Karpas-422 (cell line): ENCODE data around the gene RAB3IP. TPM values are rescaled to one million over a fixed set of nuclear protein-coding genes. Genes with fewer than 3 reads are reported as not detected.

Source experiments
- DNase-seq: peaks from one replicate; pipeline ENCODE4 v3.0.0-alpha.2; 2015
- H2AFZ ChIP-seq: fragments of 200-600 bp; sonication (generic); 2 replicates; pipeline ENCODE4 v1.6.1; 2014; ENCODE audit warnings: antibody characterized with exemption, low read length, mixed read lengths
- H3K27ac ChIP-seq: fragments of 200-600 bp; sonication (generic); 2 replicates; pipeline ENCODE4 v1.5.1; 2014; ENCODE audit warnings: mild to moderate bottlenecking, low read length, moderate library complexity
- H3K27me3 ChIP-seq: fragments of 200-600 bp; sonication (generic); 2 replicates; pipeline ENCODE4 v1.6.1; 2014; ENCODE audit warnings: low read length, mixed read lengths
- H3K36me3 ChIP-seq: fragments of 200-600 bp; sonication (generic); 2 replicates; pipeline ENCODE4 v1.6.1; 2014; ENCODE audit warnings: low read length, mixed read lengths; ENCODE audit not compliant: insufficient read depth
- H3K4me1 ChIP-seq: fragments of 200-600 bp; sonication (generic); 2 replicates; pipeline ENCODE4 v1.6.1; 2014; ENCODE audit warnings: mild to moderate bottlenecking, low read length, mixed read lengths
- H3K4me2 ChIP-seq: fragments of 200-600 bp; sonication (generic); 2 replicates; pipeline ENCODE4 v1.6.1; 2014; ENCODE audit warnings: low read length, low read depth, mild to moderate bottlenecking; ENCODE audit not compliant: poor library complexity, severe bottlenecking
- H3K4me3 ChIP-seq: fragments of 200-600 bp; sonication (generic); 2 replicates; pipeline ENCODE4 v1.5.1; 2014; ENCODE audit warnings: mild to moderate bottlenecking, antibody characterized with exemption, low read length, mixed read lengths
- H3K79me2 ChIP-seq: fragments of 200-600 bp; sonication (generic); 2 replicates; pipeline ENCODE4 v1.6.1; 2014; ENCODE audit warnings: mild to moderate bottlenecking, low read length, mixed read lengths
- H3K9ac ChIP-seq: fragments of 200-600 bp; sonication (generic); 2 replicates; pipeline ENCODE4 v1.6.0; 2014; ENCODE audit warnings: low read length
- H3K9me2 ChIP-seq: fragments of 200-600 bp; sonication (generic), shearing (Covaris generic); replicated peaks from 2 replicates; pipeline ENCODE4 v1.6.0; 2014; ENCODE audit warnings: mild to moderate bottlenecking, low read length, moderate library complexity; ENCODE audit not compliant: insufficient read depth
- H3K9me3 ChIP-seq: fragments of 300-700, 200-600 bp; sonication (generic); 2 replicates; pipeline ENCODE4 v1.6.1; 2014; ENCODE audit warnings: low read length, mixed read lengths
- H4K20me1 ChIP-seq: fragments of 200-600 bp; sonication (generic); 2 replicates; pipeline ENCODE4 v1.6.1; 2014; ENCODE audit warnings: mild to moderate bottlenecking, antibody characterized with exemption, low read length, low read depth; ENCODE audit not compliant: insufficient read depth
- total RNA-seq: library from RNA; depleted of rRNA; stranded (reverse); fragments of >200 nt; shearing (Covaris generic); gene quantifications from 2 replicates; pipeline ENCODE4 v1.2.3, GENCODE V29; 2014; ENCODE audit warnings: low replicate concordance

RAB3IP gene
- total RNA-seq, 1 experiment from 2014 or later = 25.3 TPM

DNA sequence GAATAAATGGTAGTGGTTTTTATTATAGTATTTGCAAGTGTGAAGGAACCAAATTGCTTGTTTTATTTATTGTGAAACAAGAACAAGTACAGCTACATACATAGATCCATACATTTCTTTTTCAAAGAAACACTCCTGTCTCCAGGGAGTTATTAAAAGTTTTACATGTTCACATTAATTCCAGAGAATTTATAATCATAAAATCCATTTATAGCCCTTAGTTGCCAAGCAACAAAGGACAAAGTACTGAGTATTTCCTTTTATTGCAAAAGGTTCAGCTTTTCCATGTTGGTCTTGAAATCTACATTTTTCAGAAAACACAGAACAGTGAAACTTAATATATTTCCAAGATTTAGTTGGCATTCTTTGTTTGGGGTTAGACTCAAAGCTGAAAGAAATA, 95.9 kb downstream of the RAB3IP start:
- H3K79me2 ChIP-seq = no peaks in the 10 kb centered on the region
- H3K9me2 ChIP-seq = no peaks in the 10 kb centered on the region
- H3K27ac ChIP-seq = no peak overlapping the region
- H4K20me1 ChIP-seq = no peaks in the 10 kb centered on the region
- no peak overlapping the region for H3K4me2 ChIP-seq
- H3K36me3 ChIP-seq = no peaks in the 10 kb centered on the region
- no peak for DNase-seq
- no peak overlapping the region for H3K9ac ChIP-seq
- no peak overlapping the region for H2AFZ ChIP-seq
- H3K4me3 ChIP-seq = no peak overlapping the region
- H3K9me3 ChIP-seq = no peaks in the 10 kb centered on the region
- H3K27me3 ChIP-seq = no peaks in the 10 kb centered on the region
- H3K4me1 ChIP-seq = no peaks in the 10 kb centered on the region

DNA sequence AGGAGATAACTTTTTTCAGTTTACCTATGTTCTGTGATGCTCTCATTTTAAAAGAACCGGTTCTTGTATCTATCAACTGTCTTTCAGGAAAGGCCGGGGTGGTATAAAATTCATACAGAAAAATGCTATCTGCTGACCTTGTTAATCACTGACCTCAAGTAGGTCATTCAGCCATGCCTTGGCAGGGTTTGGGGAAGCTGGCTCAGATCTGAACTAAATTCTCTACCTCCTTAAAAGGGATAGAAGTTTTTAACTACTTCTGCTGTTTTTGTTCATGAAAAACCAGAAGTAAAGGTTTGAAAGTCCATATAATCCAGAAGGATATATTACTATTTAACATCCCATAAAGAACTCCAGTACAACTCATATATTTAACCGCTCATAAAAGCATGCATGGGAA, 96.4 kb downstream of the RAB3IP start:
- Histone ChIP-seq H3K9me2 (no peaks in the 10 kb centered on the region), H3K79me2 (no peaks in the 10 kb centered on the region), H2AFZ (no peak overlapping the region), H3K4me3 (no peak overlapping the region), H3K27me3 (no peaks in the 10 kb centered on the region), H4K20me1 (no peaks in the 10 kb centered on the region), H3K4me2 (no peak overlapping the region), H3K9me3 (no peaks in the 10 kb centered on the region), H3K4me1 (peaks cover under 1% of the 10 kb centered on the region; the same call in 1 of the 2 replicates), H3K9ac (no peak overlapping the region), H3K36me3 (no peaks in the 10 kb centered on the region), H3K27ac (no peak overlapping the region)
- DNase-seq = no peak

DNA sequence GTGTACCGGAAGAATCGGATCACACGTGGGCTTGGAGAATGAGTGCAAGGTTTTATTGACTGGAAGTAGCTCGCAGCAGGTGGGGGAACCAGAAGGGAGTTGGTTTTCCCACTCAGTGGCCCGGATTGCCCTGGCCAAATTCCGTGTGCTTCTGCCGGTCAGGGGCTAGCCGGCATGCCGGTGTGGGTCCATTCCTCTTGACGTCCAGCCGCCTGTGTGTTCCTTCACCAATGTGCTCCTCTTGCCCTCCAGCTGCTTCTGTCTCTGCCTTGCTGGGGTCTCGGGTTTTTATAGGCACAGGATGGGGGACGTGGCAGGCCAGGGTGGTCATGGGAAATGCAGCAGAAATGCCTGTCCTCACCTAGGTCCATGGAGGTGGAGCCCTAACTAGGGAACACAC, 97.4 kb downstream of the RAB3IP start:
- Histone ChIP-seq H3K27ac (no peak overlapping the region), H3K79me2 (no peaks in the 10 kb centered on the region), H3K4me2 (no peak overlapping the region), H3K36me3 (no peaks in the 10 kb centered on the region), H3K4me1 (peaks cover 6% of the 10 kb centered on the region), H3K27me3 (no peaks in the 10 kb centered on the region), H3K9ac (no peak overlapping the region), H4K20me1 (no peaks in the 10 kb centered on the region), H3K4me3 (no peak overlapping the region), H3K9me2 (no peaks in the 10 kb centered on the region), H2AFZ (no peak overlapping the region), H3K9me3 (no peaks in the 10 kb centered on the region)
- DNase-seq = no peak

DNA sequence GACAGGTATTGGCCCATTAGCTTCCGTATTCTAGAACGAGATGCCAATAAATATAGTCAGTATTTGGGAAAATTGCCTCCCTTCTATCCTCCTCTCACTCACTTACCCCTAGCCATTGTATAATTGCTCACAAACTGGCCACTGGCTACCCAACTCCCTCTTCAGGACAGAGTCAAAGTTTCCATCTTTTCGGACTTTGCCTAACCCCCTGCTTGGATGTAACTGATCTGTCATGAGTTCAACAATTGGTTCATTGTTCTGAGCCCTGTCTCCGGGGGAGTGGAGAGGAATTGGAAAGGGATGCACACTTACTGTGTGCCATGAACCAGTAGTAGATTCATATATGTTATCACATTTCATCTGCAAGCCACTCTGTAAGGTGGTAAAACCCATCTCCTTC, 98.5 kb downstream of the RAB3IP start:
- Histone ChIP-seq H3K27ac (no peak overlapping the region), H3K79me2 (no peaks in the 10 kb centered on the region), H4K20me1 (no peaks in the 10 kb centered on the region), H3K4me1 (peaks cover 6% of the 10 kb centered on the region), H3K27me3 (no peaks in the 10 kb centered on the region), H3K4me2 (no peak overlapping the region), H3K9me2 (no peaks in the 10 kb centered on the region), H3K9me3 (no peaks in the 10 kb centered on the region), H3K36me3 (no peaks in the 10 kb centered on the region), H3K9ac (no peak overlapping the region), H3K4me3 (no peak overlapping the region), H2AFZ (no peak overlapping the region)
- no peak for DNase-seq

DNA sequence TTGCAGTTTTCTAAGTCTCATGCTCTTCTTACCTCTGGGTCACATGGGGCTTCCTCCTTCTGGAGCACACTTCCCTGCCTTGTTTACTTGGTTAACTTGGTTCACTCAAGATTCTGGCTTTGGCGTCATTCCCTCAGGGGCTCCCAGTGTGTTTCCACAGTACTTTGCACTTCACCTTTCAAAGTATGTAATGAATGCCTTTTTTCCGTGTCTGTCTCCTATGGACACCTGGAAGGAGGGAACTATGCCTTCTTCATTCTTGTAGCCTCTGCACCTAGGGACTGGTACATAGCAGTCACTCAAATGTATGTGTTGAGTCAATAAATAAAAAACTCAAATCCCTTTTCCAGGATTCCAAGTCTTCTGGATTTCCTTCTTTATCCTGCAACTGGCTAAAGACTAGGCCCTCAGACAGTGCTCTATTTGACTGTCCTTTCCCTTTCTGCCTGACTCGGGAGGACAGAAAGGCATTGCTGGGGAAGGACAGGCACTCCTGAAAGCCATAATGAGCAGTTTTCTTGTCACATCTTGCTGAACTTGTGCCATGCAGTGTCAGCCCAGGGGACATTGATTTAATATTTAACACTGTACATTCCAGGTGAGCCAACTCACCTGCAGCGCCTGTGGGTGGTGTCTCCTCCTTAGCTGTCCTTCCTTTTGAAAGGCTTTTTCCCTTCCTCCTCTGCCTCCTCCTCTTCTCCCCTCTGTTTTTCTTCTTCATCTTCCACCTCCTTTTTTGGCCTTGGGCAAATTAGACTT, 99.2 kb downstream of the RAB3IP start:
- Histone ChIP-seq H3K36me3 (no peaks in the 10 kb centered on the region), H3K79me2 (no peaks in the 10 kb centered on the region), H3K9me2 (no peaks in the 10 kb centered on the region), H3K9ac (no peak overlapping the region), H3K4me2 (no peak overlapping the region), H3K4me1 (peaks cover 6% of the 10 kb centered on the region), H2AFZ (no peak overlapping the region), H3K4me3 (no peak overlapping the region), H3K27me3 (no peaks in the 10 kb centered on the region), H4K20me1 (no peaks in the 10 kb centered on the region), H3K27ac (no peak overlapping the region), H3K9me3 (no peaks in the 10 kb centered on the region)
- DNase-seq = no peak

DNA sequence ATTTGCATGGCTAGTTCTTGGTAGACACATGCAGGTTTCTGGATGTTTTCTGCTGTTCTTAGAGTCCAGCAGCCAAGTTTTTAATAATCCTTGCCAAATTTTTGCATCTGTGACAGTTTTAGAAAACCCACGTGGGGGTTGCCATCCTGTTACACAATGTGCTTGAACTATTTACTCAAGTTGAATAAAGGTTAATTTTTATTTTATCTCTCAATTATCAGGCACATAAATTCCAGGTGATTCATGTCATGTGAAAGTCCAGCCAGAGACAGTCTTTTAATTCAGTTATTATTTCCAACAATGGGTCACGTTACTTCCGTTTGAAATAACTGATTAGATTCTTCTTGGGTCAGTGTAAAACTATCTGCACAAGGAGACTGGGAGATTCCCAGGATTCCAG, 102.1 kb downstream of the RAB3IP start:
- Histone ChIP-seq H3K4me1 (peaks cover 6% of the 10 kb centered on the region), H3K79me2 (no peaks in the 10 kb centered on the region), H3K36me3 (no peaks in the 10 kb centered on the region), H3K4me3 (no peak overlapping the region), H3K4me2 (no peak overlapping the region), H3K9me2 (no peaks in the 10 kb centered on the region), H2AFZ (no peak overlapping the region), H3K27ac (no peak overlapping the region), H4K20me1 (no peaks in the 10 kb centered on the region), H3K9ac (no peak overlapping the region), H3K9me3 (no peaks in the 10 kb centered on the region), H3K27me3 (no peaks in the 10 kb centered on the region)
- DNase-seq = no peak

DNA sequence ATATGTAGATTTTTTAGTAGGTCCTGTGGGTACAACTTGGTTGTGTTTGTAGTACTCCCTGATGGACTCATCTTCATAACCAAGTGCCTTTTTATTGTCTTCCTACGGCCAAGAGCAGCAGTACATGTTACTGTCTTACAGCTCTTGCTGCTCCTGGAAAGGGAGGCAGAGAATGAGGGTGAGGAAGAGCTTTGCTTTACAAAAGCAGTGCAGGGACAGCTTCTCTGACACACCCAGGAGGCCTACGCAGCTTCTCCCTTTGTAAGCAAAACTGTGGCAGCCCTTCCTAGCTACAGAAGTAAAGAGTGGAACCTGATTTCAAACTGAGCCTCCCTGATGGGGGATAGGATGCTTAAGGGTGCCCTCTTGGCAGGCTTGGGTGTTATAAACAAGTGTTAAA, 104.9 kb downstream of the RAB3IP start:
- Histone ChIP-seq H3K27ac (no peak overlapping the region), H3K9me2 (no peaks in the 10 kb centered on the region), H2AFZ (no peak overlapping the region), H3K4me3 (no peak overlapping the region), H3K79me2 (no peaks in the 10 kb centered on the region), H3K4me1 (peaks cover 6% of the 10 kb centered on the region), H3K9me3 (no peaks in the 10 kb centered on the region), H3K27me3 (no peaks in the 10 kb centered on the region), H3K4me2 (no peak overlapping the region), H3K9ac (no peak overlapping the region), H4K20me1 (no peaks in the 10 kb centered on the region), H3K36me3 (no peaks in the 10 kb centered on the region)
- DNase-seq = no peak

DNA sequence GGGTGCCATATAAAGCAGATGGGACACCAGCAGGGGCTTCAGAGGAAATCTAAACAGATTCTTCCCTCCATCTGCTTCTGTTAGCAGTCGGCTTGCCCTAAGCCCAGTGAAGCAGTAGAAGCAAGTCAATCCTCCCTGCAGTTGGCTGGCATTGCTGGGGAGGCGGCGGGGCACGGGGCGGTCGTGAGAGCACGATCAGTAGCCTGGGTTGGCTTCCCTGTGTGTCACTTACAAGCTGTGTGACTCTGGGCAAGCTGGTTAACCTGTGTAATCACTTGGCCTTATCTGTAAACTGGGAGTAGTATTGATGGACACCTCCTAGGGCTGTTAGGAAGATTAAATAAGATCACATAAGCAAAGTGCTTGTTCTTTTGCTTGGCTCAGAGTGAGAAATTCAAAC, 105.8 kb downstream of the RAB3IP start:
- no peak overlapping the region for H3K4me2 ChIP-seq
- no peaks in the 10 kb centered on the region for H3K79me2 ChIP-seq
- H3K4me3 ChIP-seq = no peak overlapping the region
- no peaks in the 10 kb centered on the region for H3K9me3 ChIP-seq
- no peak overlapping the region for H3K9ac ChIP-seq
- H3K27me3 ChIP-seq = no peaks in the 10 kb centered on the region
- no peaks in the 10 kb centered on the region for H3K9me2 ChIP-seq
- no peak for DNase-seq
- H3K36me3 ChIP-seq = no peaks in the 10 kb centered on the region
- no peak overlapping the region for H2AFZ ChIP-seq
- H4K20me1 ChIP-seq = no peaks in the 10 kb centered on the region
- no peak overlapping the region for H3K27ac ChIP-seq
- peaks cover 6% of the 10 kb centered on the region for H3K4me1 ChIP-seq
